K562 (cell line): Measurements from ENCODE around the gene FXYD4. TPM values are rescaled to one million over a fixed set of nuclear protein-coding genes. Genes with fewer than 3 reads are reported as not detected.

Experiments used
- C11orf30 ChIP-seq: fragments of 450-650 bp; IDR thresholded peaks from 2 replicates; pipeline ENCODE4 v1.6.1; 2016; ENCODE audit warnings: low read depth, mild to moderate bottlenecking
- CHCHD3 ChIP-seq: fragments of 250-450 bp; sonication (Bioruptor Pico); IDR thresholded peaks from 2 replicates; pipeline ENCODE4 v2.1.2; 2022; ENCODE audit warnings: mild to moderate bottlenecking
- CREB1 ChIP-seq, 2 experiments: sonication (generic) in 1 of 2; formaldehyde crosslinking in 1 of 2; IDR thresholded peaks; 2 replicates each; pipeline versions ENCODE4 v1.6.1 to v1.8.0; 2012 to 2022; ENCODE audit warnings: inconsistent platforms in 1 of 2, mild to moderate bottlenecking in 1 of 2, missing genetic modification reagents in 1 of 2, moderate library complexity in 1 of 2
- CUX1 ChIP-seq: fragments of 200-800 bp; sonication (Bioruptor generic); IDR thresholded peaks from 2 replicates; pipeline ENCODE4 v1.6.1; 2016; ENCODE audit warnings: missing genetic modification characterization, missing compliant biosample characterization
- GTF2E2 ChIP-seq: fragments of 200-800 bp; sonication (Bioruptor generic); IDR thresholded peaks from 2 replicates; pipeline ENCODE4 v1.6.1; 2016; ENCODE audit warnings: missing genetic modification characterization, missing compliant biosample characterization
- HLTF ChIP-seq: fragments of 450-650 bp; IDR thresholded peaks from 2 replicates; pipeline ENCODE4 v1.6.1; 2016
- IRF2 ChIP-seq: sonication (generic); formaldehyde crosslinking; IDR thresholded peaks from 2 replicates; pipeline ENCODE4 v1.8.1; 2022; ENCODE audit warnings: mild to moderate bottlenecking, missing genetic modification reagents
- ZNF318 ChIP-seq, 2 experiments: fragments of 450-650 bp; IDR thresholded peaks; 2 replicates each; pipeline ENCODE4 v1.6.1; 2016; ENCODE audit warnings: mild to moderate bottlenecking in 2 of 2, borderline replicate concordance in 1 of 2, low read depth in 1 of 2, moderate library complexity in 1 of 2
- ZNF449 ChIP-seq: fragments of 250-450 bp; sonication (Bioruptor Pico); IDR thresholded peaks from 2 replicates; pipeline ENCODE4 v1.8.0; 2022; ENCODE audit warnings: moderate library complexity, mild to moderate bottlenecking, inconsistent platforms
- ZNF699 ChIP-seq: fragments of 250-450 bp; sonication (Bioruptor Pico); IDR thresholded peaks from 2 replicates; pipeline ENCODE4 v1.8.0; 2021; ENCODE audit warnings: mild to moderate bottlenecking, moderate library complexity; ENCODE audit not compliant: insufficient replicate concordance
- ZNF717 ChIP-seq: fragments of 250-450 bp; sonication (Bioruptor Pico); IDR thresholded peaks from 2 replicates; pipeline ENCODE4 v1.5.0; 2021
- polyA plus RNA-seq, 8 experiments: library from polyadenylated mRNA; depleted of rRNA in 4 of 8; stranded (reverse) in 5 of 8; unstranded in 3 of 8; fragments of >200 nt; fragmentation: Nextera tagmentation in 2 of 8; fragmentation: Illumina TruSeq in 1 of 8; extraction: Ambion mirVana in 2 of 8; extraction: Trizol in 1 of 8; gene quantifications; 2 replicates each; pipeline versions ENCODE4 v1.2.1 to v1.2.3, GENCODE V29; 2011 to 2014; ENCODE audit warnings: inconsistent platforms in 1 of 8, missing spikeins in 1 of 8
- total RNA-seq, 7 experiments: library from RNA; depleted of rRNA in 6 of 7; stranded (reverse); fragments of >200 nt in 6 of 7; fragmentation: Illumina TruSeq in 2 of 7; extraction: Trizol in 2 of 7; gene quantifications; 2 replicates each; pipeline versions ENCODE4 v1.2.1 to v1.2.3, GENCODE V29; 2011 to 2021; ENCODE audit warnings: low replicate concordance in 1 of 7

FXYD4 gene
- total and polyA plus RNA-seq, 9 of the 15 experiments (the other 6 are each of a cell fraction or from before 2014, with no cell fraction given): not detected

DNA sequence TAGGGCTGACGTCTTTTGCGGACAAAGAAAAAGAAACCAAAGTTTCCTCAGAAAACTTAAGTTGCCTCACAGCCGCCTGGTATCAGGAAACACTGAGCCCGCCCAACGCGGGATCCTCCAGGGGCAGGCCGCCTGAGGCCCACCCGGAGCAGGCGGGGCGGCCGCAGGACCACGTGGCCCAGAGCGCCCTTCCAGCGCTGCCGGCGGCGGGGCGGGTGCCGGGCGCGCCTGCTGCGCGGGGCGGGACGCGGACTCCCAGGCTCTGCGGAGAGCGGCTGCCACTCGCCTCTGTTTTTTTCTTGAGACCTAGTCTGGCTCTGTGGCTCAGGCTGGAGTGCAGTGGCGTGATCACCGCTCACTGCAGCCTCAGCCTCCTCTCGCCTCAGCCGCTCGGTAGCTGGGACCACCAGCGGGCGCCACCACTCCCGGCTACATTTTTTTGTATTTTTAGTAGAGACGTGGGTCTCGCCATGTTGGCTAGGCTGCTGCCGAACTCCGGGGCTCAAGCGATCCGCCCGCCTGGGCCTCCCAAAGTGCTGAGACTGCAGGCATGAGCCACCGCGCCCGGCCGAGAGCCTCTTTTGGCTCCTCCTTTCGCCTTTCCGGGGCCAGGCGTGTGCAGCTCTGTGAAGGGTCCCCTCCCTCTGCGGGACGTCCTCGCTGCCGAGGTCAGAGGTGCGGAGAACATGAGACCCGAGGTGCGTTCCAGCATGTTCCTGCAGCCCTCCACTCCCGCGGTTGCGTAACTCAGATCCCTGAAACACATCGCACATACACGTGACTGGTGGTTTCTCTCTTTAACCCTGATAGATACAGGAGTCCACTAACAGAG, 49.1 kb downstream of the FXYD4 start (continued):
- TF ChIP-seq ZNF318 (IDR thresholded peaks at IDR 0.05; ENCODE audit: borderline replicate concordance in 1 of 2, low read depth in 1 of 2) (peak in 1 of 2 experiments; percentile 61; a peak in 1 of 4 replicates), CREB1 (IDR thresholded peaks at IDR 0.05) (no peak), CREB1 (CRISPR knock-in tag; IDR thresholded peaks at IDR 0.05) (no peak), C11orf30 (peak; percentile 71), GTF2E2 (0 out of 2 replicates have a peak, but pooled peaks have one; percentile 42), CHCHD3 (no peak), HLTF (peak; percentile 71; the same call in 1 of the 2 replicates), ZNF699 (CRISPR knock-in tag) (no peak), IRF2 (no peak), ZNF717 (no peak), CUX1 (CRISPR knock-in tag) (peak; percentile 91; the same call in 1 of the 2 replicates), ZNF449 (CRISPR knock-in tag) (no peak)
